IMR-90 (cell line): ENCODE measurements around the gene NME4. TPM values are rescaled to one million over a fixed set of nuclear protein-coding genes. Genes with fewer than 3 reads are reported as not detected.
"Not testable (repeated sequence)": the region's sequence is repeated elsewhere in the genome, so short reads cannot be mapped to it uniquely, and the experiment has no call there.

Source experiments
- ATAC-seq: fragments of 200-7000 bp; cut with Tn5 transposase; 2 replicates; pipeline ENCODE4 v1.9.1; 2020; ENCODE audit warnings: low read depth, mild to moderate bottlenecking, moderate library complexity
- BruUV-seq: library from RNA; stranded (reverse); fragments of 400-500 nt; replicated peaks from 2 replicates; lab custom pipeline; 2021; lab: Mats Ljungman, UMichigan
- CTCF ChIA-PET: fragments of 300-600 bp; formaldehyde crosslinking; extraction: SDS; loops from one replicate; lab custom pipeline; 2021; ENCODE audit warnings: antibody characterized with exemption; lab: Yijun Ruan, JAX
- POLR2A ChIA-PET: fragments of 300-600 bp; sonication (Branson Sonifier 250); formaldehyde crosslinking; loops from one replicate; lab custom pipeline; 2022; ENCODE audit warnings: antibody characterized with exemption; ENCODE audit not compliant: unreplicated experiment; lab: Charles Lee
- DNase-seq: peaks from one replicate; pipeline ENCODE4 v3.0.0; 2013
- H2AFZ ChIP-seq: replicated peaks from 2 replicates; pipeline ENCODE3; 2013; ENCODE audit warnings: low read length, mild to moderate bottlenecking; ENCODE audit not compliant: poor library complexity
- H2AK5ac ChIP-seq: 2 replicates; pipeline ENCODE4 v1.6.1; 2013; ENCODE audit warnings: low read depth, low read length, inconsistent platforms
- H2AK9ac ChIP-seq: replicated peaks from 2 replicates; pipeline ENCODE3; 2013; ENCODE audit warnings: mild to moderate bottlenecking, low read depth, low read length, moderate library complexity; ENCODE audit not compliant: poor library complexity
- H2BK120ac ChIP-seq: 2 replicates; pipeline ENCODE4 v1.6.1; 2013; ENCODE audit warnings: low read depth, low read length, inconsistent platforms
- H2BK15ac ChIP-seq: 3 replicates; pipeline ENCODE4 v1.6.1; 2013; ENCODE audit warnings: low read depth, low read length, inconsistent platforms
- H2BK20ac ChIP-seq: 2 replicates; pipeline ENCODE4 v1.6.1; 2013; ENCODE audit warnings: low read depth, mild to moderate bottlenecking, inconsistent platforms, low read length, moderate library complexity
- H2BK5ac ChIP-seq: 2 replicates; pipeline ENCODE4 v1.6.1; 2013; ENCODE audit warnings: mild to moderate bottlenecking, low read depth, low read length, inconsistent platforms; ENCODE audit not compliant: poor library complexity, severe bottlenecking
- H3K14ac ChIP-seq: replicated peaks from 2 replicates; pipeline ENCODE4 v1.6.1; 2013; ENCODE audit warnings: low read depth, low read length, inconsistent platforms
- H3K18ac ChIP-seq: 2 replicates; pipeline ENCODE4 v1.6.1; 2013; ENCODE audit warnings: low read depth, low read length, control low read depth
- H3K23ac ChIP-seq: 2 replicates; pipeline ENCODE4 v1.6.1; 2013; ENCODE audit warnings: low read depth, low read length, inconsistent platforms
- H3K27ac ChIP-seq: 2 replicates; pipeline ENCODE4 v1.5.1; 2013; ENCODE audit warnings: mild to moderate bottlenecking, control low read depth, low read length; ENCODE audit not compliant: insufficient read depth
- H3K27me3 ChIP-seq: 2 replicates; pipeline ENCODE4 v1.6.1; 2013; ENCODE audit warnings: low read length; ENCODE audit not compliant: control insufficient read depth, insufficient read depth
- H3K36me3 ChIP-seq: 2 replicates; pipeline ENCODE4 v1.6.1; 2013; ENCODE audit warnings: low read length, mixed read lengths; ENCODE audit not compliant: control insufficient read depth, insufficient read depth
- H3K4ac ChIP-seq: 2 replicates; pipeline ENCODE4 v1.6.1; 2013; ENCODE audit warnings: low read depth, low read length, inconsistent platforms
- H3K4me1 ChIP-seq: 2 replicates; pipeline ENCODE4 v1.6.1; 2013; ENCODE audit warnings: low read length, mixed read lengths; ENCODE audit not compliant: control insufficient read depth, insufficient read depth
- H3K4me2 ChIP-seq: 2 replicates; pipeline ENCODE4 v1.6.1; 2013; ENCODE audit warnings: low read depth, mild to moderate bottlenecking, control low read depth, low read length, moderate library complexity
- H3K4me3 ChIP-seq: 2 replicates; pipeline ENCODE4 v1.5.1; 2013; ENCODE audit warnings: low read depth, mild to moderate bottlenecking, control low read depth, low read length, moderate library complexity; ENCODE audit not compliant: insufficient read depth
- H3K56ac ChIP-seq: 2 replicates; pipeline ENCODE4 v1.6.1; 2013; ENCODE audit warnings: low read length, inconsistent platforms; ENCODE audit not compliant: insufficient read depth; ENCODE audit errors: extremely low read depth
- H3K79me1 ChIP-seq, 2 experiments: 2 replicates each; pipeline ENCODE4 v1.6.1; 2013; ENCODE audit warnings: low read length in 2 of 2, inconsistent platforms in 1 of 2, low read depth in 1 of 2
- H3K9ac ChIP-seq: 2 replicates; pipeline ENCODE4 v1.6.1; 2013; ENCODE audit warnings: low read depth, low read length, control low read depth
- H3K9me1 ChIP-seq: 2 replicates; pipeline ENCODE4 v1.6.1; 2013; ENCODE audit warnings: low read length, inconsistent platforms; ENCODE audit not compliant: insufficient read depth
- H3K9me3 ChIP-seq: 2 replicates; pipeline ENCODE4 v1.6.1; 2013; ENCODE audit warnings: low read length; ENCODE audit not compliant: control insufficient read depth, insufficient read depth
- H4K20me1 ChIP-seq: 2 replicates; pipeline ENCODE4 v1.6.1; 2013; ENCODE audit warnings: low read length, inconsistent platforms; ENCODE audit not compliant: insufficient read depth
- H4K5ac ChIP-seq: 2 replicates; pipeline ENCODE4 v1.6.1; 2013; ENCODE audit warnings: mild to moderate bottlenecking, low read depth, low read length, control low read depth
- H4K8ac ChIP-seq, 2 experiments: 2 replicates each; pipeline ENCODE4 v1.6.1; 2013; ENCODE audit warnings: low read depth in 2 of 2, low read length in 2 of 2, control low read depth in 1 of 2, inconsistent platforms in 1 of 2
- H4K91ac ChIP-seq: 2 replicates; pipeline ENCODE4 v1.6.1; 2013; ENCODE audit warnings: low read depth, low read length, inconsistent platforms; ENCODE audit not compliant: insufficient read depth
- WGBS, 2 experiments: methylation state at CpG; one replicate each; pipeline versions ENCODE4 v1.1.5 to v1.1.7; 2013; ENCODE audit warnings: missing lambda C conversion rate in 2 of 2; ENCODE audit not compliant: insufficient read length in 1 of 2; ENCODE audit errors: extremely low coverage in 2 of 2; 5-methylcytosine and 5-hydroxymethylcytosine counted together
- dilution Hi-C: fragments of 300-500 bp; cut with HindIII; formaldehyde crosslinking; loops from one replicate; pipeline ENCODE4 v1.14.3; 2018; ENCODE audit warnings: low sequenced_read_pairs; ENCODE audit not compliant: unreplicated experiment
- in situ Hi-C: fragments of 300-500 bp; cut with MboI; formaldehyde crosslinking; loops from 3 replicates; pipeline ENCODE4 v1.14.3; 2019; ENCODE audit warnings: low sequenced_read_pairs, inconsistent platforms, mixed read lengths
- intact Hi-C: fragments of 100-400 bp; cut with micrococcal nuclease; formaldehyde crosslinking; loops from 2 replicates; pipeline ENCODE4 v1.10.0; 2022
- polyA plus RNA-seq, 3 experiments: library from polyadenylated mRNA; depleted of rRNA; stranded (reverse); fragments of >200 nt; gene quantifications; 2 replicates each; pipeline ENCODE4 v1.2.3, GENCODE V29; 2012; ENCODE audit warnings: low replicate concordance in 1 of 3
- total RNA-seq: library from RNA; depleted of rRNA; stranded (reverse); fragments of >200 nt; gene quantifications from 2 replicates; pipeline ENCODE4 v1.2.3, GENCODE V29; 2012

Gene NME4
- total and polyA plus RNA-seq, 2 of the 4 experiments (the other 2 are of a cell fraction), result 124 to 288 TPM

GRCh38 chr16:422179-422578 is 25.2 kb downstream of the NME4 start:
- BruUV-seq, ATAC-seq, H4K20me1 ChIP-seq, H3K4me3 ChIP-seq, DNase-seq, H3K18ac ChIP-seq, H3K27ac ChIP-seq, H4K8ac ChIP-seq, intact Hi-C loops, H4K91ac ChIP-seq, dilution Hi-C loops, H2BK5ac ChIP-seq, H3K27me3 ChIP-seq, H2AK5ac ChIP-seq, H2BK15ac ChIP-seq, H3K9me3 ChIP-seq, H3K9ac ChIP-seq, POLR2A ChIA-PET, H4K5ac ChIP-seq, in situ Hi-C loops, H3K56ac ChIP-seq, H3K36me3 ChIP-seq, H2AFZ ChIP-seq, H3K4me2 ChIP-seq, H2BK120ac ChIP-seq, H3K23ac ChIP-seq, H3K14ac ChIP-seq, H3K4ac ChIP-seq, H2AK9ac ChIP-seq, H3K9me1 ChIP-seq, H2BK20ac ChIP-seq: not testable (repeated sequence)
- Histone ChIP-seq H3K4me1 (peaks cover 12% of the 10 kb centered on the region), H3K79me1 (peaks cover 8 to 21% of the 10 kb centered on the region in 2 experiments; a peak in 3 of 4 replicates)
- no CpG with 5 or more reads among the region's 13 CpGs for WGBS, 2 experiments
- CTCF ChIA-PET, result interaction anchor here (0.6 kb wide), 1 partner anchor 27 kb away, joined by 3 read pairs; no protein-coding TSS in a partner anchor
